ENCODE results near the gene YWHAG. TPM values are rescaled to one million over a fixed set of nuclear protein-coding genes. Genes with fewer than 3 reads are reported as not detected.

YWHAG gene
- total and polyA plus RNA-seq, 3 donors from 2014 or later, result 67.4 to 80.2 (median 78.4) TPM

- Histone ChIP-seq H3K36me3 (ENCODE audit: low read depth, missing control alignments) (no peaks in the 10 kb centered on the region), H3K4me1 (peaks cover 6% of the 10 kb centered on the region), H3K27me3 (no peaks in the 10 kb centered on the region), H3K27ac (no peak overlapping the region), H3K9me3 (no peaks in the 10 kb centered on the region), H3K4me3 (no peak overlapping the region)
- TF ChIP-seq CTCF (IDR thresholded peaks at IDR 0.05), result no peak
- WGBS, 2 donors, result 78 to 87% methylated on average over 8 of the region's 8 CpGs
- intact Hi-C loops (cut with DNase I; ENCODE audit: low total_unique reads), result no loop called here
- no peak for DNase-seq
Observed at GRCh38 chr7:76346778-76347177, 12.0 kb downstream of the YWHAG start.

GRCh38 chr7:76346097-76346496, 12.7 kb downstream of the YWHAG start:
- no peaks in the 10 kb centered on the region for H3K27me3 ChIP-seq
- no peak for DNase-seq
- no peak for TF ChIP-seq CTCF (IDR thresholded peaks at IDR 0.05)
- 74 to 76% methylated on average over 6 of the region's 6 CpGs for WGBS, 2 donors
- H3K36me3 ChIP-seq (ENCODE audit: low read depth, missing control alignments), result no peaks in the 10 kb centered on the region
- H3K4me1 ChIP-seq, result peaks cover 7% of the 10 kb centered on the region
- H3K9me3 ChIP-seq, result no peaks in the 10 kb centered on the region
- H3K4me3 ChIP-seq, result no peak overlapping the region
- H3K27ac ChIP-seq, result no peak overlapping the region
- intact Hi-C loops (cut with DNase I; ENCODE audit: low total_unique reads), result no loop called here

GRCh38 chr7:76343931-76344321, 14.9 kb downstream of the YWHAG start:
- intact Hi-C loops (cut with DNase I; ENCODE audit: low total_unique reads), result no loop called here
- no peak overlapping the region for H3K4me3 ChIP-seq
- no peak for DNase-seq
- peaks cover 17% of the 10 kb centered on the region for H3K4me1 ChIP-seq
- no peak for TF ChIP-seq POLR2A (IDR thresholded peaks at IDR 0.05)
- WGBS, 2 donors, result 91 to 93% methylated on average over 6 of the region's 6 CpGs
- no peaks in the 10 kb centered on the region for H3K9me3 ChIP-seq
- H3K36me3 ChIP-seq (ENCODE audit: low read depth, missing control alignments), result no peaks in the 10 kb centered on the region
- H3K27ac ChIP-seq, result no peak overlapping the region
- no peaks in the 10 kb centered on the region for H3K27me3 ChIP-seq

- Histone ChIP-seq H3K27ac (no peak overlapping the region), H3K4me3 (no peak overlapping the region), H3K36me3 (ENCODE audit: low read depth, missing control alignments) (no peaks in the 10 kb centered on the region), H3K4me1 (peaks cover 17% of the 10 kb centered on the region), H3K9me3 (no peaks in the 10 kb centered on the region), H3K27me3 (no peaks in the 10 kb centered on the region)
- no peak for TF ChIP-seq POLR2A (IDR thresholded peaks at IDR 0.05)
- no peak for TF ChIP-seq CTCF (IDR thresholded peaks at IDR 0.05)
- intact Hi-C loops (cut with DNase I; ENCODE audit: low total_unique reads), result no loop called here
- DNase-seq, result no peak
- 94 to 96% methylated on average over 6 of the region's 6 CpGs for WGBS, 2 donors
Observed at GRCh38 chr7:76343294-76343930, 15.4 kb downstream of the YWHAG start.

GRCh38 chr7:76342222-76342621, 16.6 kb downstream of the YWHAG start:
- H3K4me1 ChIP-seq, result peaks cover 23% of the 10 kb centered on the region
- 74 to 75% methylated on average over 5 of the region's 5 CpGs for WGBS, 2 donors
- TF ChIP-seq POLR2A (IDR thresholded peaks at IDR 0.05) (no peak), CTCF (IDR thresholded peaks at IDR 0.05) (no peak)
- no peak overlapping the region for H3K4me3 ChIP-seq
- H3K27me3 ChIP-seq, result no peaks in the 10 kb centered on the region
- intact Hi-C loops (cut with DNase I; ENCODE audit: low total_unique reads), result no loop called here
- DNase-seq, result no peak
- no peaks in the 10 kb centered on the region for H3K36me3 ChIP-seq (ENCODE audit: low read depth, missing control alignments)
- no peak overlapping the region for H3K27ac ChIP-seq
- no peaks in the 10 kb centered on the region for H3K9me3 ChIP-seq
